Neutrophil (primary cell): ENCODE measurements around the gene CXCR2.
"Not testable (repeated sequence)": the region's sequence is repeated elsewhere in the genome, so short reads cannot be mapped to it uniquely, and the experiment has no call there.

Source experiments
- H3K27ac ChIP-seq: fragments of 200-600 bp; sonication (generic); 2 replicates; pipeline ENCODE4 v1.5.1; 2016; ENCODE audit warnings: mild to moderate bottlenecking, moderate library complexity
- H3K27me3 ChIP-seq: fragments of 200-600 bp; sonication (generic); 2 replicates; pipeline ENCODE4 v1.6.0; 2016; ENCODE audit warnings: mild to moderate bottlenecking
- H3K36me3 ChIP-seq: fragments of 200-600 bp; sonication (generic); 2 replicates; pipeline ENCODE4 v1.5.1; 2017
- H3K4me1 ChIP-seq, 2 experiments: fragments of 200-600 bp in 1 of 2; sonication (generic) in 1 of 2; 1 replicate in 1 of 2; 2 replicates in 1 of 2; pipeline versions ENCODE4 v1.5.1 to v1.6.1; 2013 to 2016; ENCODE audit warnings: low read depth in 1 of 2, low read length in 1 of 2, mild to moderate bottlenecking in 1 of 2, moderate library complexity in 1 of 2; ENCODE audit not compliant: control insufficient read depth in 1 of 2, insufficient read depth in 1 of 2
- H3K4me3 ChIP-seq, 2 experiments: fragments of 200-600 bp in 1 of 2; sonication (generic) in 1 of 2; 1 replicate in 1 of 2; 2 replicates in 1 of 2; pipeline ENCODE4 v1.5.1; 2013 to 2016; ENCODE audit warnings: low read depth in 1 of 2, low read length in 1 of 2, mild to moderate bottlenecking in 1 of 2, moderate library complexity in 1 of 2
- H3K9me3 ChIP-seq: fragments of 200-600 bp; sonication (generic); 2 replicates; pipeline ENCODE4 v1.5.1; 2016
- CTCF ChIP-seq: fragments of 200-600 bp; sonication (generic); IDR thresholded peaks from 2 replicates; pipeline ENCODE4 v1.5.1; 2016; ENCODE audit warnings: antibody characterized with exemption

The CXCR2 gene

DNA sequence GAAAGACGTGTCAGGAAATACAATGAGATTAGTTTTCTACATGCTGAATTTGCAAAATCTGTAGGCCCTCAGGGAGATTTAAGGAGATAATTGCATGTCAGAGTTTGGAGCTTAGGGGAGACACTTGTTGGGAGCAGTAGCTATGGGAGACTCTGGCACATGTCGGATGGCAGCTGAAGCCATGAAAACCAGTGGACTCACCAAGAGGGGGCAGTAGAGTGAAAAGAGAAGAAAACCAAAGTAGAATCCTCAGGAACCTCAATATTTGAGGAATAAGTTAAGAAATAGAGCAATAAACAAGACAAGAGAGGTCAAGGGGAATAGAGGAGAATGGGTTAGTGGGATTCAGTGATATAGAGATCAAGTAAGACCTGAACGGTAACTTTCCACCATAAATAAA is 31.9 kb upstream of the CXCR2 start:
- Histone ChIP-seq H3K27me3 (no peaks in the 10 kb centered on the region), H3K27ac (no peak overlapping the region), H3K9me3 (no peaks in the 10 kb centered on the region), H3K4me1 (peaks cover 11 to 22% of the 10 kb centered on the region in 2 experiments), H3K4me3 (no peak overlapping the region), H3K36me3 (no peaks in the 10 kb centered on the region)
- peak; percentile 29 for TF ChIP-seq CTCF

DNA sequence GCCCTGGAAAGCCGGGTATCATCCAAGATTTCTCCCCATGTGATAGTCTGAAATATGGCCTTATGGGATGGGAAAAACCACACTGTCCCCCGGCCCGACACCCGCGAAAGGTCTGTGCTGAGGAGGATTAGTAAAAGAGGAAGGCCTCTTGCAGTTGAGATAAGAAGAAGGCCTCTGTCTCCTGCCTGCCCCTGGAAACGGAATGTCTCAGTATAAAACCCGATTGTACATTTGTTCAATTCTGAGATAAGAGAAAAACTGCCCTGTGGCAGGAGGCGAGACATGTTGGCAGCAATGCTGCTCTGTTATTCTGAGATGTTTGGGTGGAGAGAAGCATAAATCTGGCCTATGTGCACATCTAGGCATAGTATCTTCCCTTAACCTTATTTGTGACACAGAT is 30.0 kb upstream of the CXCR2 start:
- Histone ChIP-seq H3K4me3 (no peak overlapping the region), H3K27me3 (no peaks in the 10 kb centered on the region), H3K36me3 (no peaks in the 10 kb centered on the region), H3K4me1 (peaks cover 11 to 22% of the 10 kb centered on the region in 2 experiments), H3K27ac (peak overlapping the region; percentile 3), H3K9me3 (no peaks in the 10 kb centered on the region)
- no peak for TF ChIP-seq CTCF

GRCh38 chr2:218097975-218098374 is 27.9 kb upstream of the CXCR2 start:
- Histone ChIP-seq H3K27me3 (no peaks in the 10 kb centered on the region), H3K4me1 (peaks cover 0 to 7% of the 10 kb centered on the region in 2 experiments)

DNA sequence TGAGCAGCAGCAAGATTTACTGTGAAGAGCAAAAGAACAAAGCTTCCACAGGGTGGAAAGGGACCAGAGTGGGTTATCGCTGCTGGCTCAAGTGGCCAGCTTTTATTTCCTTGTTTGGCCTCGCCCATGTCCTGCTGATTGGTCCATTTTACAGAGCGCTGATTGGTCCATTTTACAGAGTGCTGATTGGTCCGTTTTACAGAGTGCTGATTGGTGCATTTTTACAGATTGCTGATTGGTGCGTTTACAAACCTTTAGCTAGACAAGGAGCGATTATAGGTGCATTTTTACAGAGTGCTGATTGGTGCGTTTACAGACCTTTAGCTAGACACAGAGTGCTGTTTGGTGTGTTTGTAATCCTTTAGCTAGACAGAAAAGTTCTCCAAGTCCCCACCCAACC is 17.0 kb upstream of the CXCR2 start:
- not testable (repeated sequence) for H3K9me3 ChIP-seq, H3K27me3 ChIP-seq, H3K4me3 ChIP-seq, H3K36me3 ChIP-seq, H3K27ac ChIP-seq, H3K4me1 ChIP-seq

More at GRCh38 chr2:218097975-218098374, 27.9 kb upstream of the CXCR2 start:
- Histone ChIP-seq H3K27ac (no peak overlapping the region), H3K36me3 (no peaks in the 10 kb centered on the region), H3K9me3 (no peaks in the 10 kb centered on the region), H3K4me3 (no peak overlapping the region)
- TF ChIP-seq CTCF, result no peak

GRCh38 chr2:218121789-218122188 is 4.0 kb upstream of the CXCR2 start:
- H3K27ac ChIP-seq, H3K27me3 ChIP-seq, H3K36me3 ChIP-seq, H3K9me3 ChIP-seq, H3K4me3 ChIP-seq: not testable (repeated sequence)
- peaks cover 15 to 34% of the 10 kb centered on the region in 2 experiments for H3K4me1 ChIP-seq

DNA sequence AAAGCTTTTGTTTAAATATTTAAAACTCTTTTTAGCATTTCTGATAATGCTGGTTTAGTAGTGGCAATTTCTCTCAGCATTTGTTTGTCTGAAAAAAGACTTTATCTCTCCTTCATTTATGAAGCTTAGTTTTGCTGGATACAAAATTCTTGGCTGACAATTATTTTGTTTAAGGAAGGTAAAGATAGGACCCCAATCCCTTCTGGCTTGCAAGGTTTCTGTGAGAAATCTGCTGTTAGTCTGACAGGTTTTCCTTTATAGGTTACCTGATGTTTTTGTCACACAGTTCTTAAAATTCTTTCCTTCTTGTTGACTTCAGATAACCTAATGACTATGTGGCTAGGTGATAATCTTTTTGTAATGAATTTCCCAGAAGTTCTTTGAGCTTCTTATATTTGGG is 3.5 kb upstream of the CXCR2 start:
- H3K4me3 ChIP-seq, H3K9me3 ChIP-seq, H3K27me3 ChIP-seq, H3K36me3 ChIP-seq, H3K27ac ChIP-seq: not testable (repeated sequence)
- peaks cover 15 to 39% of the 10 kb centered on the region in 2 experiments for H3K4me1 ChIP-seq

- Histone ChIP-seq H3K36me3 (peaks cover 20% of the 10 kb centered on the region), H3K27me3 (no peaks in the 10 kb centered on the region), H3K4me1 (peaks cover 15 to 56% of the 10 kb centered on the region in 2 experiments), H3K4me3 (peak overlapping the region; percentile 79 to 95), H3K9me3 (no peaks in the 10 kb centered on the region), H3K27ac (peak overlapping the region; percentile 93)
- no peak for TF ChIP-seq CTCF
Measured at GRCh38 chr2:218123986-218124385, 1.8 kb upstream of the CXCR2 start.
